RWPE2 (cell line): Measurements from ENCODE around the gene TRPV4.

Source experiments
- ATAC-seq: fragments of 200-7000 bp; cut with Tn5 transposase; 3 replicates; pipeline ENCODE4 v1.9.1; 2021; ENCODE audit warnings: low read depth
- DNase-seq: peaks from one replicate; pipeline ENCODE4 v3.0.0-alpha.2; 2020; ENCODE audit warnings: low spot score
- H3K27ac ChIP-seq: fragments of 450-650 bp; 2 replicates; pipeline ENCODE4 v1.5.1; 2017; ENCODE audit warnings: mild to moderate bottlenecking; ENCODE audit not compliant: poor library complexity, severe bottlenecking
- H3K27me3 ChIP-seq: fragments of 250-450 bp; sonication (Bioruptor Pico); 2 replicates; pipeline ENCODE4 v1.5.1; 2021; ENCODE audit warnings: mild to moderate bottlenecking, moderate library complexity; ENCODE audit not compliant: insufficient read depth, poor library complexity, severe bottlenecking
- H3K36me3 ChIP-seq: fragments of 250-450 bp; sonication (Bioruptor Pico); 2 replicates; pipeline ENCODE4 v1.5.1; 2020; ENCODE audit warnings: low read depth, mild to moderate bottlenecking, moderate library complexity
- H3K4me1 ChIP-seq: fragments of 250-450 bp; sonication (Bioruptor Pico); 2 replicates; pipeline ENCODE4 v1.5.1; 2021; ENCODE audit warnings: mild to moderate bottlenecking, moderate library complexity; ENCODE audit not compliant: insufficient read depth, poor library complexity, severe bottlenecking
- H3K4me3 ChIP-seq: fragments of 250-450 bp; sonication (Bioruptor Pico); 2 replicates; pipeline ENCODE4 v1.5.1; 2021; ENCODE audit warnings: mild to moderate bottlenecking, moderate library complexity; ENCODE audit not compliant: severe bottlenecking
- H3K9me3 ChIP-seq: fragments of 250-450 bp; sonication (Bioruptor Pico); 2 replicates; pipeline ENCODE4 v1.5.1; 2021; ENCODE audit warnings: mild to moderate bottlenecking, moderate library complexity; ENCODE audit not compliant: severe bottlenecking
- CTCF ChIP-seq: fragments of 450-650 bp; IDR thresholded peaks from one replicate; pipeline ENCODE4 v1.5.1; 2017; ENCODE audit warnings: mild to moderate bottlenecking, moderate library complexity; ENCODE audit not compliant: poor library complexity, severe bottlenecking

Gene TRPV4

GRCh38 chr12:109841356-109841755, 8.2 kb upstream of the TRPV4 start:
- H3K27me3 ChIP-seq: no peaks in the 10 kb centered on the region
- no peak overlapping the region for H3K4me3 ChIP-seq
- H3K4me1 ChIP-seq: peaks cover 35% of the 10 kb centered on the region
- peak overlapping the region; percentile 30 for H3K27ac ChIP-seq
- no peak for TF ChIP-seq CTCF
- ATAC-seq: no peak
- H3K9me3 ChIP-seq: no peaks in the 10 kb centered on the region
- H3K36me3 ChIP-seq: no peaks in the 10 kb centered on the region
- no peak for DNase-seq

DNA sequence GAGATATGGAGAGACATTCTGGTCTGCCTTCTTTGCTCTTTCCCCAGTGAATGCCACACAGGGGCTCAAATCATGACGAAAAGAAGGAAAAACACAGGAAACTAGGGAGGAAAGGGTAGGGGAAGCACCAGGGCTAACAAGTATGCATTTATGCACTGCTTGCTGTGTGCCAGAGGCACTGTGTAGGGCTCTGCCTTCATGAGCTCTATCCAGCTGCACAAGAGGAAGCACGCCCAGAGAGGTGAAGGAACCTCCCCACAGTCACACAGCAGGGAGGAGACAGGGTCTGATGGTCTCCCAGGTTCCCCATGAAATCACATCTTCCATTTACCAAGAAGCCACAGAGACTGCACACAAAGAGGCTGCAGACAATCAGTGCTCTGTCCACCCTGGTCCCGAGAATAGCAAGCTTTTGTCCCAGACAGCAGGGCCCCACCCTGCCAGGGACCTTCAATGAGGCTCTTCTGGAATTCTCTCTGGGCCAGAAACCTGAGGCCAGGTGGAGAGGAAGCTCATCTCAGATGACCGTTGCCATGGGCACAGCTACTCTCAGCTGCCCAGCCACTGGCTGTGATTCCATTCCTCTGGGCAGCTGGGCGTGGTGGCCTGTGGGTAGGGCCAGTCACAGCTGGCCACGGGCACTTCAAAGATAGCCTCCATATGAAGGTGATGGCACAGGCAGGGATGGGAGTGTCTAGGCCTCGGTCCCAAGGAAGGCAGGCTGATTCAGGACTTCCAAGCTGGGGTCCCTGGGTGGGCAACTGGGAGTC, 7.3 kb upstream of the TRPV4 start:
- Histone ChIP-seq H3K4me1 (peaks cover 35% of the 10 kb centered on the region), H3K27me3 (no peaks in the 10 kb centered on the region), H3K9me3 (no peaks in the 10 kb centered on the region), H3K36me3 (no peaks in the 10 kb centered on the region), H3K4me3 (no peak overlapping the region), H3K27ac (peak overlapping the region; percentile 30)
- ATAC-seq: peak; percentile 83
- DNase-seq: peak; percentile 86
- TF ChIP-seq CTCF: no peak

DNA sequence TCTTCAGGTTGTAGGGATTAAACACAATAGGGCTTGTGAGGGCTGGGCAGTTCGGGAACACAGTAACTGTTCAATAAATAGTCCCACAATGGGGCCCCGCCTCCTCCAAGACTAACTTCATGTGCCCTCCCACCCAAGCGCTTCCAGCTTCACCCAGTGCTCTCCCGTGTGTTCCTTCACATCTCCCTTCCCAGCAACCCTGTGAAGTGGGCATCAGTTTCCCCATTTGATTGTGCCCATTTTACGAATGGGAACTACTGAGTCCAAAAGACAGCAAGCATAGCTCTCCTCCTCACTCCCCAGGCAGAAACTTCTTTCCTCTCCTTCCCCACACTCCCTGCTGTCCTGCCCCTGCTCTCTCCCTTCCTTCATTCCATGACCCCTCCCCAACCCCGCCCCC, 6.2 kb upstream of the TRPV4 start:
- no peak overlapping the region for H3K4me3 ChIP-seq
- H3K9me3 ChIP-seq: no peaks in the 10 kb centered on the region
- peaks cover 35% of the 10 kb centered on the region for H3K4me1 ChIP-seq
- peak overlapping the region; percentile 69 for H3K27ac ChIP-seq
- ATAC-seq (no peak), DNase-seq (no peak)
- H3K36me3 ChIP-seq: no peaks in the 10 kb centered on the region
- TF ChIP-seq CTCF: no peak
- no peaks in the 10 kb centered on the region for H3K27me3 ChIP-seq

- TF ChIP-seq CTCF: no peak
- H3K4me1 ChIP-seq: peaks cover 35% of the 10 kb centered on the region
- no peaks in the 10 kb centered on the region for H3K9me3 ChIP-seq
- H3K27me3 ChIP-seq: no peaks in the 10 kb centered on the region
- H3K27ac ChIP-seq: peak overlapping the region; percentile 69
- peak; percentile 44; the same call in 2 of the 3 replicates for ATAC-seq
- no peaks in the 10 kb centered on the region for H3K36me3 ChIP-seq
- no peak for DNase-seq
- H3K4me3 ChIP-seq: no peak overlapping the region
These were observed 3.7 kb upstream of the TRPV4 start for GRCh38 chr12:109836916-109837315.

GRCh38 chr12:109835827-109836226, 2.6 kb upstream of the TRPV4 start:
- no peaks in the 10 kb centered on the region for H3K36me3 ChIP-seq
- H3K4me3 ChIP-seq: no peak overlapping the region
- H3K27ac ChIP-seq: no peak overlapping the region
- no peaks in the 10 kb centered on the region for H3K9me3 ChIP-seq
- peaks cover 33% of the 10 kb centered on the region for H3K4me1 ChIP-seq
- H3K27me3 ChIP-seq: no peaks in the 10 kb centered on the region
- no peak for DNase-seq
- no peak for ATAC-seq
- no peak for TF ChIP-seq CTCF
